Smooth muscle cell (in vitro differentiated cells): Measurements from ENCODE around the gene SREK1IP1. TPM values are rescaled to one million over a fixed set of nuclear protein-coding genes. Genes with fewer than 3 reads are reported as not detected.

Experiments
- DNase-seq: peaks from one replicate; lab custom pipeline; 2025; ENCODE audit not compliant: unreplicated experiment; lab: John Stamatoyannopoulos, UW
- H2AFZ ChIP-seq: fragments of 200-600 bp; sonication (generic); 2 replicates; pipeline ENCODE4 v1.6.0; 2016; ENCODE audit warnings: antibody characterized with exemption, low read depth, mild to moderate bottlenecking
- H3F3A ChIP-seq: fragments of 200-600 bp; sonication (generic); 2 replicates; pipeline ENCODE4 v1.6.0; 2017; ENCODE audit warnings: antibody characterized with exemption, low read depth
- H3K27ac ChIP-seq: fragments of 200-600 bp; sonication (generic); 2 replicates; pipeline ENCODE4 v1.5.1; 2016; ENCODE audit warnings: low read depth, mild to moderate bottlenecking
- H3K27me3 ChIP-seq: fragments of 200-600 bp; sonication (generic); 2 replicates; pipeline ENCODE4 v1.6.1; 2016; ENCODE audit warnings: low read depth, mild to moderate bottlenecking
- H3K36me3 ChIP-seq: fragments of 200-600 bp; sonication (generic); 2 replicates; pipeline ENCODE4 v1.5.1; 2016; ENCODE audit warnings: low read depth
- H3K4me1 ChIP-seq: fragments of 200-600 bp; sonication (generic); 2 replicates; pipeline ENCODE4 v1.5.1; 2016; ENCODE audit warnings: low read depth
- H3K4me2 ChIP-seq: fragments of 200-600 bp; sonication (generic); 2 replicates; pipeline ENCODE4 v1.6.0; 2016; ENCODE audit warnings: mild to moderate bottlenecking
- H3K4me3 ChIP-seq: fragments of 200-600 bp; sonication (generic); 2 replicates; pipeline ENCODE4 v1.5.1; 2016; ENCODE audit warnings: mild to moderate bottlenecking
- H3K79me2 ChIP-seq: fragments of 200-600 bp; sonication (generic); 2 replicates; pipeline ENCODE4 v1.6.0; 2016; ENCODE audit warnings: low read depth, mild to moderate bottlenecking
- H3K9ac ChIP-seq: fragments of 200-600 bp; sonication (generic); 2 replicates; pipeline ENCODE4 v1.6.0; 2016; ENCODE audit warnings: low read depth
- H3K9me3 ChIP-seq: fragments of 200-600 bp; sonication (generic); replicated peaks from 2 replicates; pipeline ENCODE4 v1.5.1; 2016; ENCODE audit warnings: low read depth
- H4K20me1 ChIP-seq: fragments of 200-600 bp; sonication (generic); 2 replicates; pipeline ENCODE4 v1.6.0; 2016; ENCODE audit warnings: low read depth
- WGBS: methylation state at CpG from one replicate; pipeline ENCODE4 v1.1.7; 2016; ENCODE audit warnings: low lambda C conversion rate; 5-methylcytosine and 5-hydroxymethylcytosine counted together
- polyA plus RNA-seq: library from polyadenylated mRNA; unstranded; fragments of >200 nt; fragmentation: Nextera tagmentation; extraction: Ambion mirVana; gene quantifications from 2 replicates; pipeline ENCODE4 v1.2.1, GENCODE V29; 2016
- total RNA-seq: library from RNA; depleted of rRNA; stranded (reverse); fragments of >200 nt; gene quantifications from 2 replicates; pipeline ENCODE4 v1.2.3, GENCODE V29; 2014
- TF ChIP-seq, protein P1 (sequence below): fragments of 200-600 bp; sonication (generic); IDR thresholded peaks from 2 replicates; pipeline ENCODE4 v1.5.1; 2017; ENCODE audit warnings: borderline replicate concordance, mild to moderate bottlenecking, antibody characterized with exemption; ENCODE audit not compliant: insufficient read depth, poor library complexity, severe bottlenecking

Gene SREK1IP1
- total and polyA plus RNA-seq, 2 experiments from 2014 or later, result 21.7 to 36.5 TPM

DNA sequence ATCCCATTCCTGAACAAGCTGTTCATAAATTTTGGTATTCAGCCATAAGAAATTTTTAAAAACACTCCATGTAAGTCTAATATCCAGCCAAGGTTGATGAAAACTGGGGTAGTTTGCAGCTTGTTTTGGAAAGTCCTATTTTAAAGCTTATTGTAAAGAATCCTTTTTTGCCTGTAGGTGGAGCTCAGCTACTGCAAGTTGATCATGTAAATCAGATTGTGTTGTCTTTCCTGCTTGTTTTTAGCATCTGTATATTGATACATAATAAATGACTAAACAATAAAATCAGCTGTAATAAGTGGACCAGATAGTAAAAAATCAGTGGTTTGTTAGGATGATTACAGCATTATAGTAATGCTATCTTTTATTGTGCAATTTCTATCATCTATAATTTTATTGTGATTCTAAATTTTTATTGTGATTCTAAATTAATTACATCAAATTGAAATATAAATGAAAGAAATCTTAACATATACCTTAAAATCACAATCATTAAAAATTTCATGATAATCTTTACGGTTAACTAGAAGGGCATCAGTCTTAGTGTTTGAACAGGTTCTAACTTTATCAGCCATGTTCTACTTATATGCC is 42.7 kb upstream of the SREK1IP1 start:
- Histone ChIP-seq H2AFZ (no peak overlapping the region), H3K9me3 (no peaks in the 10 kb centered on the region), H3K27me3 (no peaks in the 10 kb centered on the region), H3K79me2 (no peaks in the 10 kb centered on the region), H3F3A (no peaks in the 10 kb centered on the region), H3K27ac (no peak overlapping the region), H4K20me1 (no peaks in the 10 kb centered on the region), H3K4me3 (no peak overlapping the region), H3K9ac (no peak overlapping the region), H3K4me1 (no peaks in the 10 kb centered on the region), H3K4me2 (no peak overlapping the region), H3K36me3 (peaks cover 4% of the 10 kb centered on the region)
- TF ChIP-seq, protein P1, sequence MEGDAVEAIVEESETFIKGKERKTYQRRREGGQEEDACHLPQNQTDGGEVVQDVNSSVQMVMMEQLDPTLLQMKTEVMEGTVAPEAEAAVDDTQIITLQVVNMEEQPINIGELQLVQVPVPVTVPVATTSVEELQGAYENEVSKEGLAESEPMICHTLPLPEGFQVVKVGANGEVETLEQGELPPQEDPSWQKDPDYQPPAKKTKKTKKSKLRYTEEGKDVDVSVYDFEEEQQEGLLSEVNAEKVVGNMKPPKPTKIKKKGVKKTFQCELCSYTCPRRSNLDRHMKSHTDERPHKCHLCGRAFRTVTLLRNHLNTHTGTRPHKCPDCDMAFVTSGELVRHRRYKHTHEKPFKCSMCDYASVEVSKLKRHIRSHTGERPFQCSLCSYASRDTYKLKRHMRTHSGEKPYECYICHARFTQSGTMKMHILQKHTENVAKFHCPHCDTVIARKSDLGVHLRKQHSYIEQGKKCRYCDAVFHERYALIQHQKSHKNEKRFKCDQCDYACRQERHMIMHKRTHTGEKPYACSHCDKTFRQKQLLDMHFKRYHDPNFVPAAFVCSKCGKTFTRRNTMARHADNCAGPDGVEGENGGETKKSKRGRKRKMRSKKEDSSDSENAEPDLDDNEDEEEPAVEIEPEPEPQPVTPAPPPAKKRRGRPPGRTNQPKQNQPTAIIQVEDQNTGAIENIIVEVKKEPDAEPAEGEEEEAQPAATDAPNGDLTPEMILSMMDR, result peak; percentile 74
- WGBS, result 91% methylated on average over 1 of the region's 1 CpG
- no peak for DNase-seq

DNA sequence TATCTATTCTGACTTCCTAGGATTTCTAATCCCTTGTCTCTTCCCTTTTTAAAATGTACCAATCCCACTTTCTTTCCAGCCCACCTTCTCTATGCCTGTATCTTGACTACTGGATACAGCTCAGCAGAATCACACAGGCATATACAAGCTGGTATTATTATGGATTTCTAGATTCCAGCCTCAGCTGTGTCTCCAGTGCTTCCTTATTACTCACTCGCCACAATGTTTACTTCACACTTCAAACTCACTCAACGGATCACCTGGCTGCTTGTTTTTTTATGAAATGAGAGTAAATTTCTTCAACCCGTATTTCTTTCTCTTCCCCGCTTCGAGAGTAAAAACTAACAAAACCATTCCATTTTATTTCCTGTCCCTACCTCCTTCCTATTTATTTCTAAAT is 39.0 kb upstream of the SREK1IP1 start:
- DNase-seq, result no peak
- TF ChIP-seq, protein P1, result no peak
- Histone ChIP-seq H3K9me3 (no peaks in the 10 kb centered on the region), H3K27ac (no peak overlapping the region), H4K20me1 (no peaks in the 10 kb centered on the region), H3K36me3 (peaks cover 3% of the 10 kb centered on the region), H2AFZ (no peak overlapping the region), H3K27me3 (no peaks in the 10 kb centered on the region), H3K4me3 (no peak overlapping the region), H3K79me2 (no peaks in the 10 kb centered on the region), H3K9ac (no peak overlapping the region), H3K4me1 (no peaks in the 10 kb centered on the region), H3F3A (no peaks in the 10 kb centered on the region), H3K4me2 (no peak overlapping the region)
- WGBS, result 70% methylated on average over 5 of the region's 5 CpGs

DNA sequence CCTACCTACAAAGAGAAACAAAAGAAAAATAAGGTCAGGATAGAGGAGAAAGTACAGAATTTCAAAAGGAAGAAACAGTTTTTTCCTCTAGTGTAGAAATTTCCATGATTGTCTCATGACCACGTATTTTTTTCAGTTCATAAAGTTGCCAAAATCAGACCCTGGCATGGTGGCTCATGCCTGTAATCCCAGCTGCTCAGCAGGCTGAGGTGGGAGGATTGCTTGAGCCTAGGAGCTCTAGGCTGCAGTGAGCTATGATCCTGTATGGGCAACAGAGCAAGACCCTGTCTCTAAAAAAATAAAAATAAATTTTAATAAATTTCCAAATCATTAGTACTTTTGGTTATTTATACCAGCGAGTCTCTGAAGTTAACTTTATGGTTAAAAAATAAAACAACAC is 38.0 kb upstream of the SREK1IP1 start:
- no peaks in the 10 kb centered on the region for H3K4me1 ChIP-seq
- no peak overlapping the region for H3K9ac ChIP-seq
- no peak overlapping the region for H3K4me3 ChIP-seq
- no peak overlapping the region for H3K4me2 ChIP-seq
- no peaks in the 10 kb centered on the region for H3K79me2 ChIP-seq
- no peaks in the 10 kb centered on the region for H3F3A ChIP-seq
- H3K27ac ChIP-seq, result no peak overlapping the region
- H3K27me3 ChIP-seq, result no peaks in the 10 kb centered on the region
- no peaks in the 10 kb centered on the region for H4K20me1 ChIP-seq
- H3K36me3 ChIP-seq, result peaks cover 3% of the 10 kb centered on the region
- H2AFZ ChIP-seq, result no peak overlapping the region
- WGBS, result 85% methylated on average over 2 of the region's 2 CpGs
- no peaks in the 10 kb centered on the region for H3K9me3 ChIP-seq
- TF ChIP-seq, protein P1, result no peak
- DNase-seq, result no peak

DNA sequence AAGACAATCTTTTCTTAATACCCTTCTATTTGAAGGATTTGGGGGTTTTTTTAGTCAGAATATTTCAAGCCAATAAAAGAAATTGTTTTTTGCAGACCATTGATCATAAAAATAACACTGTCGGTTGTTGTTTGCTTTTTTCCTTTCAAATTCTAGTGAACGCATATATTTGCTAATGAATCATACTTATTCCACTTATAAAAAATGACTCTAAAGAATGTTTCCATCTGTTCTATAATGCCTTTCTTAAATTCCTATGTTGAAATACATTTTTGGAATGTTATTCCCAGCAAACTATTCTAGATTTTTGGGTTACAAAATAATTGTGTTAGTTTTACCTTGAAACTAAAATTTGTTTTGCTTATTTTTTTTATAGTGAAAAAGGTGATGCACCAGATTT is 32.4 kb upstream of the SREK1IP1 start:
- no peak overlapping the region for H3K27ac ChIP-seq
- no peaks in the 10 kb centered on the region for H3K27me3 ChIP-seq
- H3K4me1 ChIP-seq, result no peaks in the 10 kb centered on the region
- no peak overlapping the region for H3K9ac ChIP-seq
- TF ChIP-seq, protein P1, result no peak
- H4K20me1 ChIP-seq, result no peaks in the 10 kb centered on the region
- H3F3A ChIP-seq, result no peaks in the 10 kb centered on the region
- 95% methylated on average over 2 of the region's 2 CpGs for WGBS
- H3K4me2 ChIP-seq, result no peak overlapping the region
- H3K79me2 ChIP-seq, result no peaks in the 10 kb centered on the region
- H3K36me3 ChIP-seq, result peaks cover 3% of the 10 kb centered on the region
- H3K9me3 ChIP-seq, result no peaks in the 10 kb centered on the region
- DNase-seq, result no peak
- H3K4me3 ChIP-seq, result no peak overlapping the region
- H2AFZ ChIP-seq, result no peak overlapping the region
